BJ (cell line): ENCODE measurements around the gene DHRS3. TPM values are rescaled to one million over a fixed set of nuclear protein-coding genes. Genes with fewer than 3 reads are reported as not detected.

Source experiments
- CTCF ChIA-PET: fragments of 350-600 bp; formaldehyde crosslinking; extraction: SDS; loops from one replicate; lab custom pipeline; 2021; ENCODE audit warnings: antibody characterized with exemption, inconsistent platforms; lab: Yijun Ruan, JAX
- POLR2A ChIA-PET: fragments of 300-600 bp; sonication (Branson Sonifier 250); formaldehyde crosslinking; extraction: SDS; loops from one replicate; lab custom pipeline; 2021; ENCODE audit warnings: antibody characterized with exemption; lab: Charles Lee
- DNase-seq: peaks from one replicate; pipeline ENCODE4 v3.0.0-alpha.2; 2011; ENCODE audit warnings: low read depth
- H3K27me3 ChIP-seq: 2 replicates; pipeline ENCODE4 v1.6.0; 2011; ENCODE audit warnings: low read length; ENCODE audit not compliant: control insufficient read depth, insufficient read depth
- H3K36me3 ChIP-seq: 2 replicates; pipeline ENCODE4 v1.5.1; 2011; ENCODE audit warnings: low read length; ENCODE audit not compliant: control insufficient read depth, insufficient read depth
- H3K4me3 ChIP-seq: 2 replicates; pipeline ENCODE4 v1.5.1; 2011; ENCODE audit warnings: low read depth, mild to moderate bottlenecking, control low read depth, low read length
- polyA plus RNA-seq: library from polyadenylated mRNA; depleted of rRNA; stranded (reverse); fragments of >200 nt; gene quantifications from 2 replicates; pipeline ENCODE4 v1.2.3, GENCODE V29; 2011
- TF ChIP-seq, protein P1 (sequence below): IDR thresholded peaks from 2 replicates; pipeline ENCODE4 v1.5.1; 2011; ENCODE audit warnings: low read depth, mild to moderate bottlenecking, control low read depth, inconsistent platforms, low read length, moderate library complexity; ENCODE audit not compliant: insufficient read depth

The DHRS3 gene
- polyA plus RNA-seq, 1 experiment, result 224 TPM

DNA sequence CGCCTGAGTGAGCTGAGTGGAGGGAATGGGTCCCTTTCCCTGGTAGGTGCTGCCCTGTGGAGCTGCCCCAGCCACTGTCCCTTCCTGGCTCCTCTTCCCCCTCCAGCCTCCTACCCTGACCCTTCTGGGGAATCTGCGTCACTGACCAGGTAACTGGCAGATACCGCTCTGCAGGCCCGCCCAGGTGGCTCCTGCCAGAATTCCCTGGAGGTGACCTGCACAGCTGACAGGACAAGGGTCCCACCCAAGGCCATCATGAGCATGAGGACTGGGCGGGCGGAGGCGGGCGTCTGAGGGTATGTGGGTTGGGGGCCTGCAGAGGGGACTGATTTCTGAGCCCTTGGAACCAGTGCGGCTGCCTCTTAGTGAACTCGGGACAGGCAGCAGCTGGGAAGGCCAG is 32.5 kb downstream of the DHRS3 start:
- H3K36me3 ChIP-seq, result peaks cover 31% of the 10 kb centered on the region
- ChIA-PET CTCF (interaction anchor here (1.1 kb wide), 1 partner anchor 35 kb away, joined by 5 read pairs; no protein-coding TSS in a partner anchor), POLR2A (no interaction called here)
- TF ChIP-seq, protein P1, sequence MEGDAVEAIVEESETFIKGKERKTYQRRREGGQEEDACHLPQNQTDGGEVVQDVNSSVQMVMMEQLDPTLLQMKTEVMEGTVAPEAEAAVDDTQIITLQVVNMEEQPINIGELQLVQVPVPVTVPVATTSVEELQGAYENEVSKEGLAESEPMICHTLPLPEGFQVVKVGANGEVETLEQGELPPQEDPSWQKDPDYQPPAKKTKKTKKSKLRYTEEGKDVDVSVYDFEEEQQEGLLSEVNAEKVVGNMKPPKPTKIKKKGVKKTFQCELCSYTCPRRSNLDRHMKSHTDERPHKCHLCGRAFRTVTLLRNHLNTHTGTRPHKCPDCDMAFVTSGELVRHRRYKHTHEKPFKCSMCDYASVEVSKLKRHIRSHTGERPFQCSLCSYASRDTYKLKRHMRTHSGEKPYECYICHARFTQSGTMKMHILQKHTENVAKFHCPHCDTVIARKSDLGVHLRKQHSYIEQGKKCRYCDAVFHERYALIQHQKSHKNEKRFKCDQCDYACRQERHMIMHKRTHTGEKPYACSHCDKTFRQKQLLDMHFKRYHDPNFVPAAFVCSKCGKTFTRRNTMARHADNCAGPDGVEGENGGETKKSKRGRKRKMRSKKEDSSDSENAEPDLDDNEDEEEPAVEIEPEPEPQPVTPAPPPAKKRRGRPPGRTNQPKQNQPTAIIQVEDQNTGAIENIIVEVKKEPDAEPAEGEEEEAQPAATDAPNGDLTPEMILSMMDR, result no peak
- no peak overlapping the region for H3K4me3 ChIP-seq
- no peak for DNase-seq
- H3K27me3 ChIP-seq, result no peaks in the 10 kb centered on the region

DNA sequence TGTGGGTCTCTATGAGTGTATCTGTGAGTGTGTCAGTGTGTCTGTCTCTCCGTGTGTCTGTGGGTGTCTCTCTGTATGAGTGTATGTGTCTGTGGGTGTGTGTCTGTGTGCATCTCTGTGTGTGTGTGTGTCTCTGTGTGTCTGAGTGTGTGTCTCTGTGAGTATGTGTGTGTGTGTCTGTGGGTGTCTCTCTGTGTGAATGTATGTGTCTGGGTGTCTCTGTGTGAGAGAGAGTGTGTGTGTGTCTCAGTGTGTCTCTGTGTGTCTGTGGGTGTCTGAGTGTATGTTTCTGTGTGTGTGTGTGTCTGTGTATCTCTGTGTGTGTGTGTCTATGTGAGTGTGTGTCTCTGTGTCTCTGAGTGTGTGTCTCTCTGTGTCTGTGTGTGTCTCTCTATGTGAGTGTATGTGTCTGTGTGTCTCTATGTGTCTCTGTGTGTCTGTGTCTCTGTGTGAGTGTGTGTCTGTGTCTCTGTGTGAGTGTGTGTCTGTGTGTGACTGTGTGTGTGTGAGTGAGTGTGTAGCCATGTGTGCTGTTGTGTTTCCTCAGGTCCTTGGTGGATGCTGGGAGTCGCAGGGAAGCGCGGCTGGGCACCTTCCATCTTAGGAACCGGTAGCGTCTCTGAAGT is 33.0 kb downstream of the DHRS3 start:
- H3K27me3 ChIP-seq, result no peaks in the 10 kb centered on the region
- TF ChIP-seq, protein P1, result no peak
- ChIA-PET POLR2A (no interaction called here), CTCF (interaction anchor here (1.1 kb wide), 1 partner anchor 36 kb away, joined by 5 read pairs; no protein-coding TSS in a partner anchor)
- no peak for DNase-seq
- H3K4me3 ChIP-seq, result no peak overlapping the region
- H3K36me3 ChIP-seq, result peaks cover 34% of the 10 kb centered on the region

DNA sequence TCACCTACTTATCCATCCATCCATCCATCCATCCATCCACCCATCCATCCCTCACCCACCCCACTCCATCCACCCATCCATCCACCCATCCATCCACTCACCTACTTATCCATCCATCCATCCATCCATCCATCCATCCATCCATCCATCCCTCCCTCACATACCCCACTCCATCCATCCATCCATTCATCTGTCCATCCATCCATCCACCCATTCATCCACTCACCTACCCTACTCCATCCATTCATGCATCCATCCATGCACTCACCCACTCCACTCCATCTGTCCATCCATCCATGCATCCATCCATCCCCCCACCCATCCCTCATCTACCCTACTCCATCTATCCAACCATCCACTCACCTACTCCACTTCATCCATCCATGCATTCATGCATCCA is 34.5 kb downstream of the DHRS3 start:
- Histone ChIP-seq H3K36me3 (peaks cover 44% of the 10 kb centered on the region), H3K4me3 (no peak overlapping the region), H3K27me3 (no peaks in the 10 kb centered on the region)
- POLR2A ChIA-PET, result no interaction called here
- no peak for DNase-seq
- TF ChIP-seq, protein P1, result no peak
- CTCF ChIA-PET, result no interaction called here

DNA sequence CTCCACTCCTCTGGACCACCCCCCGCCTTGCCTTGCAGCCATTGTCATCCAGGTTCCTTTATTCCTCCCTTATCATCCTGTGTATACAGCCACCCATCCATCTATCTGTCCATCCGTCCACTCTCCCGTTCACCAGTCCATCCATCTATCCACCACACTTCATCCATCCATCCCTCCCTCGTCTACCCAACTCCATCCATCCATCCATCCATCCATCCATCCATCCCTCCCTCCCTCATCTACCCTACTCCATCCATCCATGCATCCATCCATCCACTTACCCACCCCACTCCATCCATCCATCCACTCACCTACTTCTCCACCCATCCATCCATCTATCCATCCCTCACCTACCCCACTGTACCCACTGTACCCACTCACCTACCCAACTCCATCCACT is 35.4 kb downstream of the DHRS3 start:
- TF ChIP-seq, protein P1, result no peak
- Histone ChIP-seq H3K4me3 (no peak overlapping the region), H3K27me3 (no peaks in the 10 kb centered on the region), H3K36me3 (peaks cover 45% of the 10 kb centered on the region)
- ChIA-PET POLR2A (no interaction called here), CTCF (no interaction called here)
- no peak for DNase-seq

DNA sequence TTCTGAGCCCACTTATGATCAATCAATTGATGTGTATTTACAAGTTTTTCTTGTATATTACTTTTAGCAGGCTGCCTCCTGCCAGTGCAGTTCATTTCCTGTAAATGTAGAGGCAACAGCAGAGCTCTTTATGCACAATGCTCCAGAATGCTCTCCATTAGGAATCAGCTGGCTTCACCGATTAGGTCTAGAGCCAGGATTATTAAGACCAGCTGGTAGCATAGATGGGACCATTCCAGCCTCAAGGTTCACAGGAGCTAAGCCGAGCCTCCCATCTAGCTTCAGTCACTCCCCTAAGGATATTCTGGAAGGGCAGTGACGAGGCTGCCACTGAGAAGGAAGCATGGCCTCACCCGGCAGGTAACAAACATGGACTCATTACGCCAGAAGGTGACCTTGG is 36.8 kb downstream of the DHRS3 start:
- DNase-seq, result no peak
- Histone ChIP-seq H3K4me3 (no peak overlapping the region), H3K27me3 (no peaks in the 10 kb centered on the region), H3K36me3 (peaks cover 52% of the 10 kb centered on the region)
- POLR2A ChIA-PET, result no interaction called here
- TF ChIP-seq, protein P1, result no peak
- CTCF ChIA-PET, result interaction anchor here (1.1 kb wide), 1 partner anchor 173 kb away, joined by 4 read pairs; no protein-coding TSS in a partner anchor
